ENCODE measurements around the gene METAP1.

Gene METAP1

GRCh38 chr4:99025506-99025905 is 30.0 kb downstream of the METAP1 start:
- H3K36me3 ChIP-seq (ENCODE audit: insufficient read depth, low read length): peaks cover 19% of the 10 kb centered on the region; the same call in 1 of the 2 replicates

GRCh38 chr4:99027304-99027703 is 31.8 kb downstream of the METAP1 start:
- Histone ChIP-seq H3K27me3 (ENCODE audit: insufficient read depth, low read length, poor library complexity) (no peaks in the 10 kb centered on the region), H3K4me2 (ENCODE audit: insufficient read depth, low read length) (no peak overlapping the region), H3K4me3 (ENCODE audit: low read depth in 1 of 2, low read length in 2 of 2) (no peak overlapping the region), H3K79me2 (ENCODE audit: insufficient read depth, low read length) (peaks cover 91% of the 10 kb centered on the region), H4K20me1 (ENCODE audit: insufficient read depth, low read length) (peaks cover 16% of the 10 kb centered on the region; the same call in 1 of the 2 replicates), H3K4me1 (ENCODE audit: insufficient read depth, low read length) (no peaks in the 10 kb centered on the region), H2AFZ (ENCODE audit: low read depth, low read length) (no peak overlapping the region), H3K27ac (ENCODE audit: low read length) (no peak overlapping the region), H3K36me3 (ENCODE audit: insufficient read depth, low read length) (peaks cover 25% of the 10 kb centered on the region), H3K9ac (ENCODE audit: low read depth, low read length) (no peak overlapping the region), H3K9me3 (ENCODE audit: insufficient read depth, low read length, severe bottlenecking) (no peaks in the 10 kb centered on the region)
- DNase-seq: no peak
- TF ChIP-seq CTCF (IDR thresholded peaks at IDR 0.05; ENCODE audit: borderline replicate concordance, extremely low read depth, low read length, poor library complexity, severe bottlenecking) (no peak), EZH2 (IDR thresholded peaks at IDR 0.05; ENCODE audit: borderline replicate concordance, low read depth, low read length, severe bottlenecking) (no peak)
- ATAC-seq (ENCODE audit: insufficient read depth, low read depth): no peak

More at GRCh38 chr4:99025506-99025905, 30.0 kb downstream of the METAP1 start:
- H3K9me3 ChIP-seq (ENCODE audit: insufficient read depth, low read length, severe bottlenecking): peaks cover 4% of the 10 kb centered on the region
- H3K4me3 ChIP-seq (ENCODE audit: low read depth in 1 of 2, low read length in 2 of 2): no peak overlapping the region
- peaks cover 16% of the 10 kb centered on the region; the same call in 1 of the 2 replicates for H4K20me1 ChIP-seq (ENCODE audit: insufficient read depth, low read length)
- no peaks in the 10 kb centered on the region for H3K4me1 ChIP-seq (ENCODE audit: insufficient read depth, low read length)
- DNase-seq (no peak), ATAC-seq (ENCODE audit: insufficient read depth, low read depth) (no peak)
- peaks cover 94% of the 10 kb centered on the region for H3K79me2 ChIP-seq (ENCODE audit: insufficient read depth, low read length)
- H3K4me2 ChIP-seq (ENCODE audit: insufficient read depth, low read length): no peak overlapping the region
- H3K27ac ChIP-seq (ENCODE audit: low read length): no peak overlapping the region
- no peak for TF ChIP-seq CTCF (IDR thresholded peaks at IDR 0.05; ENCODE audit: borderline replicate concordance, extremely low read depth, low read length, poor library complexity, severe bottlenecking)
- TF ChIP-seq EZH2 (IDR thresholded peaks at IDR 0.05; ENCODE audit: borderline replicate concordance, low read depth, low read length, severe bottlenecking): no peak
- no peak overlapping the region for H2AFZ ChIP-seq (ENCODE audit: low read depth, low read length)
- H3K27me3 ChIP-seq (ENCODE audit: insufficient read depth, low read length, poor library complexity): no peaks in the 10 kb centered on the region
- H3K9ac ChIP-seq (ENCODE audit: low read depth, low read length): no peak overlapping the region

- Histone ChIP-seq H3K27ac (ENCODE audit: low read length) (no peak overlapping the region), H3K4me3 (ENCODE audit: low read depth in 1 of 2, low read length in 2 of 2) (no peak overlapping the region), H2AFZ (ENCODE audit: low read depth, low read length) (no peak overlapping the region), H3K9ac (ENCODE audit: low read depth, low read length) (no peak overlapping the region), H3K36me3 (ENCODE audit: insufficient read depth, low read length) (peaks cover 25% of the 10 kb centered on the region), H3K4me2 (ENCODE audit: insufficient read depth, low read length) (no peak overlapping the region), H3K79me2 (ENCODE audit: insufficient read depth, low read length) (peaks cover 90% of the 10 kb centered on the region), H4K20me1 (ENCODE audit: insufficient read depth, low read length) (peaks cover 16% of the 10 kb centered on the region; the same call in 1 of the 2 replicates), H3K9me3 (ENCODE audit: insufficient read depth, low read length, severe bottlenecking) (no peaks in the 10 kb centered on the region), H3K4me1 (ENCODE audit: insufficient read depth, low read length) (no peaks in the 10 kb centered on the region), H3K27me3 (ENCODE audit: insufficient read depth, low read length, poor library complexity) (no peaks in the 10 kb centered on the region)
- TF ChIP-seq CTCF (IDR thresholded peaks at IDR 0.05; ENCODE audit: borderline replicate concordance, extremely low read depth, low read length, poor library complexity, severe bottlenecking): no peak
- no peak for TF ChIP-seq EZH2 (IDR thresholded peaks at IDR 0.05; ENCODE audit: borderline replicate concordance, low read depth, low read length, severe bottlenecking)
- no peak for ATAC-seq (ENCODE audit: insufficient read depth, low read depth)
- DNase-seq: no peak
These were observed 32.7 kb downstream of the METAP1 start for GRCh38 chr4:99028187-99028586.
